ENCODE results near the gene STOX2. TPM values are rescaled to one million over a fixed set of nuclear protein-coding genes. Genes with fewer than 3 reads are reported as not detected.

Gene STOX2
- total and polyA plus RNA-seq, 4 donors: 1.8 to 27.5 (median 8.6) TPM

GRCh38 chr4:183863155-183863825 lies 41.8 kb upstream of the STOX2 start:
- Histone ChIP-seq H3K4me3 (no peak overlapping the region), H3K27ac (ENCODE audit: low read depth in 1 of 2, low read length in 1 of 2) (no peak overlapping the region)
- DNase-seq: peak; percentile 53 to 71 (median 60)

DNA sequence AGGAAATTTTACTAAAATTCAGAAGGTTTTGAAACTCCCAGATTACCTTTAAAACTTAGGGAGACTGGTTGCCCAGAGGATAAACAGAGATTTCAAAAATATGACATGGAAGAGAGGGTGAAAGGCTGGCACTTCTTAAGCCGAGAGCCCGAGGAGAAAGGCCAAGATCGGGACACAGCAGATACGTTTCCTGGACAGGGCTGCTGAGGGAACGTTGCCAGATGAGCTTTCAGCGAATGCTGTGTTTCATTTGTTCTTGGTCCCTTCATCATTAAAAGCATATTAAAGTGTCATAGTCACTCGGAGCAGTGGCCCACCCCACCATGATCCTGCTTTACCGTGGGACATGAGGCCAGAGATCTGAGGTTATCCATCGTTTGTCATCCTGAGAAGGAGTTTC lies 37.9 kb upstream of the STOX2 start:
- Histone ChIP-seq H3K27me3 (ENCODE audit: control insufficient read depth in 3 of 3, insufficient read depth in 3 of 3, low read length in 2 of 3) (no peaks in the 10 kb centered on the region), H3K9ac (ENCODE audit: insufficient read depth in 1 of 2, low read length in 2 of 2) (no peak overlapping the region), H3K36me3 (ENCODE audit: control insufficient read depth in 4 of 4, insufficient read depth in 4 of 4, low read length in 4 of 4) (no peaks in the 10 kb centered on the region), H3K4me3 (no peak overlapping the region), H3K27ac (ENCODE audit: low read depth in 1 of 2, low read length in 1 of 2) (no peak overlapping the region), H3K9me3 (ENCODE audit: control insufficient read depth in 4 of 4, insufficient read depth in 3 of 4, low read length in 3 of 4) (no peaks in the 10 kb centered on the region), H3K4me1 (ENCODE audit: control insufficient read depth in 5 of 5, insufficient read depth in 5 of 5, low read length in 5 of 5) (peaks cover 0 to 25% (median 4%) of the 10 kb centered on the region in 5 donors)
- no peak for ATAC-seq (ENCODE audit: insufficient read depth, low FRiP score)
- DNase-seq: peak; percentile 61 to 82 (median 73)
- no peak for TF ChIP-seq CTCF (IDR thresholded peaks at IDR 0.05; ENCODE audit: control extremely low read depth, extremely low read depth)
- WGBS, 2 donors: 56 to 75% methylated on average over 9 of the region's 9 CpGs

More at GRCh38 chr4:183863155-183863825, 41.8 kb upstream of the STOX2 start:
- WGBS, 2 donors: 69 to 82% methylated on average over 8 of the region's 8 CpGs
- TF ChIP-seq CTCF (IDR thresholded peaks at IDR 0.05; ENCODE audit: control extremely low read depth, extremely low read depth): no peak
- H3K9ac ChIP-seq (ENCODE audit: insufficient read depth in 1 of 2, low read length in 2 of 2): no peak overlapping the region
- H3K4me1 ChIP-seq (ENCODE audit: control insufficient read depth in 5 of 5, insufficient read depth in 5 of 5, low read length in 5 of 5): peaks cover 0 to 26% (median 8%) of the 10 kb centered on the region in 5 donors
- no peaks in the 10 kb centered on the region for H3K27me3 ChIP-seq (ENCODE audit: control insufficient read depth in 3 of 3, insufficient read depth in 3 of 3, low read length in 2 of 3)
- H3K9me3 ChIP-seq (ENCODE audit: control insufficient read depth in 4 of 4, insufficient read depth in 3 of 4, low read length in 3 of 4): no peaks in the 10 kb centered on the region
- no peaks in the 10 kb centered on the region for H3K36me3 ChIP-seq (ENCODE audit: control insufficient read depth in 4 of 4, insufficient read depth in 4 of 4, low read length in 4 of 4)
- ATAC-seq (ENCODE audit: insufficient read depth, low FRiP score): no peak

DNA sequence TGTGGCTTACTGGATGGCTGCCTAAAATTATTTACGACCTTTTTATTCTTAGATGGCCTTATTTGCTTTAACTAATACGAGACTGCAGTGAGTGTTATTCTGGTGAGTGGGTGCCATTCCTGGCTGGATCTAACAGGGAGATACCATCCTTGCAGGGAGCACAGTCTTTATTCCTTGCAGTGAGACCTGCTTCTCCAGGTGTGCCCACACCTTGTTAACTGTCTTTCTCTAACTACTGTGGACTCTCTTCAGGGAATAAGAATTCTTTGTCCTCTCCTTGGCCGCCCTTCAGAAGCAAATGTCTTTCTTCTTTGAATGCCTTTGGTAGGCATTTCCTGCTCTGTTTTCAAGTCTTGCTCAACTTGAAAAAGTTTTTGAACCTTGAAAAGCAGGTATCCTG lies 34.1 kb upstream of the STOX2 start:
- H3K4me3 ChIP-seq: no peak overlapping the region
- DNase-seq: no peak
- no peak overlapping the region for H3K9ac ChIP-seq (ENCODE audit: insufficient read depth in 1 of 2, low read length in 2 of 2)
- WGBS, 2 donors: 77 to 92% methylated on average over 3 of the region's 3 CpGs
- H3K36me3 ChIP-seq (ENCODE audit: control insufficient read depth in 4 of 4, insufficient read depth in 4 of 4, low read length in 4 of 4): no peaks in the 10 kb centered on the region
- no peak for ATAC-seq (ENCODE audit: insufficient read depth, low FRiP score)
- H3K27me3 ChIP-seq (ENCODE audit: control insufficient read depth in 3 of 3, insufficient read depth in 3 of 3, low read length in 2 of 3): no peaks in the 10 kb centered on the region
- H3K9me3 ChIP-seq (ENCODE audit: control insufficient read depth in 4 of 4, insufficient read depth in 3 of 4, low read length in 3 of 4): no peaks in the 10 kb centered on the region
- TF ChIP-seq CTCF (IDR thresholded peaks at IDR 0.05; ENCODE audit: control extremely low read depth, extremely low read depth): no peak
- H3K4me1 ChIP-seq (ENCODE audit: control insufficient read depth in 5 of 5, insufficient read depth in 5 of 5, low read length in 5 of 5): peaks cover 0 to 34% (median 5%) of the 10 kb centered on the region in 5 donors
- H3K27ac ChIP-seq (ENCODE audit: low read depth in 1 of 2, low read length in 1 of 2): no peak overlapping the region

Measured in lung (tissue), 12 donors.